Thoracic aorta (tissue), 2 donors: ENCODE results near the gene CD72. TPM values are rescaled to one million over a fixed set of nuclear protein-coding genes. Genes with fewer than 3 reads are reported as not detected.
"Not testable (repeated sequence)": the region's sequence is repeated elsewhere in the genome, so short reads cannot be mapped to it uniquely, and the experiment has no call there.

Experiments used
- ATAC-seq: fragments of 150-250 bp; one replicate; pipeline ENCODE4 v1.8.0; 2017; ENCODE audit warnings: low read depth; ENCODE audit not compliant: insufficient number of reproducible peaks, low FRiP score
- DNase-seq: peaks from one replicate; pipeline ENCODE4 v3.0.0-alpha.2; 2020; ENCODE audit warnings: low spot score
- H3K27ac ChIP-seq, 2 donors: fragments of 200-600 bp; sonication (generic); 1 replicate in 1 of 2; 2 replicates in 1 of 2; pipeline ENCODE4 v1.5.1; 2016; ENCODE audit warnings: mild to moderate bottlenecking in 2 of 2, moderate library complexity in 2 of 2
- H3K27me3 ChIP-seq: fragments of 200-600 bp; sonication (generic); replicated peaks from 2 replicates; pipeline ENCODE4 v1.6.0; 2016; ENCODE audit warnings: mild to moderate bottlenecking; ENCODE audit not compliant: insufficient read depth
- H3K36me3 ChIP-seq: fragments of 200-600 bp; sonication (generic); one replicate; pipeline ENCODE4 v1.5.1; 2016
- H3K4me1 ChIP-seq, 2 donors: fragments of 200-600 bp; sonication (generic); 1 replicate in 1 of 2; 2 replicates in 1 of 2; pipeline versions ENCODE4 v1.5.1 to v1.6.0; 2016; ENCODE audit warnings: low read depth in 2 of 2, mild to moderate bottlenecking in 1 of 2; ENCODE audit not compliant: control insufficient read depth in 1 of 2
- H3K4me3 ChIP-seq: fragments of 200-600 bp; sonication (generic); 2 replicates; pipeline ENCODE4 v1.5.1; 2016; ENCODE audit warnings: mild to moderate bottlenecking
- H3K9me3 ChIP-seq: fragments of 200-600 bp; sonication (generic); 2 replicates; pipeline ENCODE4 v1.5.1; 2016
- total RNA-seq, 2 donors: library from RNA; depleted of rRNA; stranded (reverse); fragments of >200 nt; gene quantifications; one replicate each; pipeline versions ENCODE4 v1.1.0 to v1.2.3, GENCODE V29; 2016
- TF ChIP-seq, protein P1 (sequence below): fragments of 200-600 bp; sonication (generic); IDR thresholded peaks from one replicate; pipeline ENCODE4 v1.5.1; 2019; ENCODE audit warnings: antibody characterized with exemption

CD72 gene
- total RNA-seq, 2 donors from 2014 or later: 2.2 to 9.9 TPM

- not testable (repeated sequence) for H3K27ac ChIP-seq, H3K9me3 ChIP-seq, ATAC-seq, H3K36me3 ChIP-seq, H3K4me3 ChIP-seq, DNase-seq, H3K4me1 ChIP-seq, H3K27me3 ChIP-seq
These were observed 38.5 kb downstream of the CD72 start for GRCh38 chr9:35579659-35580227.

- Histone ChIP-seq H3K9me3 (peaks cover 6% of the 10 kb centered on the region), H3K27me3 (no peaks in the 10 kb centered on the region), H3K27ac (no peak overlapping the region), H3K4me1 (no peaks in the 10 kb centered on the region), H3K36me3 (no peaks in the 10 kb centered on the region), H3K4me3 (no peak overlapping the region)
- ATAC-seq: no peak
- TF ChIP-seq, protein P1, sequence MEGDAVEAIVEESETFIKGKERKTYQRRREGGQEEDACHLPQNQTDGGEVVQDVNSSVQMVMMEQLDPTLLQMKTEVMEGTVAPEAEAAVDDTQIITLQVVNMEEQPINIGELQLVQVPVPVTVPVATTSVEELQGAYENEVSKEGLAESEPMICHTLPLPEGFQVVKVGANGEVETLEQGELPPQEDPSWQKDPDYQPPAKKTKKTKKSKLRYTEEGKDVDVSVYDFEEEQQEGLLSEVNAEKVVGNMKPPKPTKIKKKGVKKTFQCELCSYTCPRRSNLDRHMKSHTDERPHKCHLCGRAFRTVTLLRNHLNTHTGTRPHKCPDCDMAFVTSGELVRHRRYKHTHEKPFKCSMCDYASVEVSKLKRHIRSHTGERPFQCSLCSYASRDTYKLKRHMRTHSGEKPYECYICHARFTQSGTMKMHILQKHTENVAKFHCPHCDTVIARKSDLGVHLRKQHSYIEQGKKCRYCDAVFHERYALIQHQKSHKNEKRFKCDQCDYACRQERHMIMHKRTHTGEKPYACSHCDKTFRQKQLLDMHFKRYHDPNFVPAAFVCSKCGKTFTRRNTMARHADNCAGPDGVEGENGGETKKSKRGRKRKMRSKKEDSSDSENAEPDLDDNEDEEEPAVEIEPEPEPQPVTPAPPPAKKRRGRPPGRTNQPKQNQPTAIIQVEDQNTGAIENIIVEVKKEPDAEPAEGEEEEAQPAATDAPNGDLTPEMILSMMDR: no peak
- DNase-seq: no peak
These were observed 39.1 kb downstream of the CD72 start for GRCh38 chr9:35579130-35579529.

- ATAC-seq (no peak), DNase-seq (no peak)
- Histone ChIP-seq H3K27me3 (no peaks in the 10 kb centered on the region), H3K36me3 (no peaks in the 10 kb centered on the region), H3K9me3 (peaks cover 6% of the 10 kb centered on the region), H3K27ac (no peak overlapping the region), H3K4me3 (no peak overlapping the region), H3K4me1 (no peaks in the 10 kb centered on the region)
- TF ChIP-seq, protein P1: no peak
These were observed 40.7 kb downstream of the CD72 start for GRCh38 chr9:35577486-35577885.

- no peaks in the 10 kb centered on the region for H3K4me1 ChIP-seq
- no peak for DNase-seq
- ATAC-seq: no peak
- H3K27ac ChIP-seq: no peak overlapping the region
- H3K27me3 ChIP-seq: no peaks in the 10 kb centered on the region
- H3K9me3 ChIP-seq: peaks cover 4% of the 10 kb centered on the region
- H3K36me3 ChIP-seq: no peaks in the 10 kb centered on the region
- H3K4me3 ChIP-seq: no peak overlapping the region
- TF ChIP-seq, protein P1: no peak
These were observed 42.7 kb downstream of the CD72 start for GRCh38 chr9:35575478-35575877.

DNA sequence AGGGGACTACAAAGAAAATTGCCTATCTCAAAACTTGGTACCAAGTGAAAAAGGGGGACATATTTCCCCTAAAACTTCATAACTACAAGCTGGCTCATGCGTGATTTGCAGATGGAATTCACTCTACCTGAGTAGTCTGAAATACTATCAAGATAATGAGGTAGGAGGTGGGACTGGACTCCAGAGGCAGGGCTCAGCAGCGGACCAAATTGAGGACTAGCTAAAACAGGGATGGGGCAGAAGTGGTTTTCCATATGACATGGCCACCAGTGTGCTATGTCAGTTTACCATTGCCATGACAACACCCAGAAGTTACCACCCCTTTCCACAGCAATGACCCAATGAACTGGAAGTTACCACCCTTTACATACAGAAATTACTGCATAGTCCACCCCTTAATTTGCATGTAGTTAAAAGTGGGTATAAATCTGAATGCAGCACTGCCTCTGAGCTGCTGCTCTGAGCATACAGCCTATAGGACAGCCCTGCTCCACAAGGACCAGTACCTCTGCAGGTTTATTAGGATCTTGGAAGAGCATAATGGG lies 43.6 kb downstream of the CD72 start:
- H3K27me3 ChIP-seq: no peaks in the 10 kb centered on the region
- no peak overlapping the region for H3K4me3 ChIP-seq
- no peaks in the 10 kb centered on the region for H3K36me3 ChIP-seq
- ATAC-seq (no peak), DNase-seq (no peak)
- no peaks in the 10 kb centered on the region for H3K9me3 ChIP-seq
- no peaks in the 10 kb centered on the region for H3K4me1 ChIP-seq
- H3K27ac ChIP-seq: no peak overlapping the region
- TF ChIP-seq, protein P1: no peak
